ENCODE data around the gene TASP1.
"Not testable (repeated sequence)": the region's sequence is repeated elsewhere in the genome, so short reads cannot be mapped to it uniquely, and the experiment has no call there.

Gene TASP1

DNA sequence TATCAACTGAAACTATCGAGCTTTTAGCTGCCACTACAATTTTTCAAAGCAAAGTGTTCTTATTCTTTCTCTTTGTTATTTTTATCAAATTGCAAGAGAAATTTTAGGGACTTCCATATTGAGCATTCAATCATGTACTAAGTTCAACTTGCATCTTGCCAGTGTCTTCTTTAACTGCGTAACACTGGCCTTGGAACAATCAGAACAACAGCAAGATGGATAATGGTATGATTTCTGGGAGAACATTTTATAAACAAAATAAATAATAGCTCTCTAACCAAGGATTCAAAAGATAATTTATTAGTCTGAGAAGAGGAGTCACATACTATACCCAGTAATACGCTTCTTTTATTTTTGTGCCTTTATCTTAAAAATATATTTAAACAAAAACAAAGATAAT lies 249.6 kb downstream of the TASP1 start:
- DNase-seq: no peak

DNA sequence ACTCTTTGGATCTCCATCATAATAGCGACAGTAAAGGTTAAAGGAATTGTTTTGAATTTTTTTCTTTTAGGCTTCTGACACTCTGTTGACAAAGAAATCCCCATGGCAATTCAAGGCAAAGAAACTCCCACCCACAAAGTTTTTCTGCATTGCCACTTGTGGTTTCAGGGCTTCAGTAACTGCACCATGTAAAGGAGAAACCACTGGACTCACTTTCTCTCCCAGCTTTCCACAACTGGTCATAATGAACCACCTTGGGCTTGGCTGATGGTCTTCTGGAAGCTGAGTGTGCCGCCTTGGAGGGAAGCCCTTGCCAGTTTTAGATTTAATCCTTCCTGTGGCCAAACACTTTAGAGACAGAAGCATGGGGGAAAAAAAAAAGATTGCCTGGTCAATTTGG lies 254.6 kb downstream of the TASP1 start:
- no peak for DNase-seq

DNA sequence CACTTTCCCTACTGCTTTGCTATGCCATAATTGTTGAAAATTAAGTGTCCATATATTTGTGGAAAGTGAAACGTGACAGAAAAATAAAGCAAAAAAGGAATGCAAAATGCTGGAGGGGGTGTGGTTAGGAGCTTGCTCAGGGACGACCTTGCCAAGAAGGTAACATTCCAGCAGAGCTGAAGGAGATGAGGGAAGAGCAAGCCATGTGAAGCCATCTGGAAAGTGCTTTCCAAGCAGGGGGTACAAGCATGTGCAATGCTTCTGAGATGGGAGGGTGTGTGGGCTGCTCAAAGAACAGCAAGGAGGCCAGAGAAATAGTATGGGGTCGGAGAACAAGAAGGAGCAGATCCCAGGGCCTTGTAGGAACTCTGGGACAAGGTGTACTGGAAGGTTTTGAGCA lies 255.9 kb downstream of the TASP1 start:
- DNase-seq: no peak

DNA sequence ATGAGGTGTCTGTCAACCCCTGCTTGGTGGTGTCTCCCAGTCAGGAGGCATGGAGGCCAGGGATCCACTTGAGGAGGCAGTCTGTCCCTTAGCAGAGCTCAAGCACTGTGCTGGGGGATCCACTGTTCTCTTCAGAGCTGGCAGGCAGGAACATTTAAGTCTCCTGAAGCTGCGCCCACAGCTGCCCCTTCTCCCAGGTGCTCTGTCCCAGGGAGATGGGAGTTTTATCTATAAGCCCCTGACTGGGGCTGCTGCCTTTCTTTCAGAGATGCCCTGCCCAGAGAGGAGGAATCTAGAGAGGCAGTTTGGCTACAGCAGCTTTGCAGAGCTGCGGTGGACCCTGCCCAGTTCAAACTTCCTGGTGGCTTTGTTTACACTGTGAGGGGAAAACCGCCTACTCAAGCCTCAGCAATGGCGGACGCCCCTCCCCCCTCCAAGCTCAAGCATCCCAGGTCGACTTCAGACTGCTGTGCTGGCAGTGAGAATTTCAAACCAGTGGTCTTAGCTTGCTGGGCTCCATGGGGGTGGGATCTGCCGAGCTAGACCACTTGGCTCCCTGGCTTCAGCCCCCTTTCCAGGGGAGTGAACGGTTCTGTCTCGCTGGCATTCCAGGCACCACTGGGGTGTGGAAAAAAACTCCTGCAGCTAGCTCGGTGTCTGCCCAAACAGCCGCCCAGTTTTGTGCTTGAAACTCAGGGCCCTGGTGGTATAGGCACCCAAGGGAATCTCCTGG lies 258.1 kb downstream of the TASP1 start:
- not testable (repeated sequence) for DNase-seq

DNA sequence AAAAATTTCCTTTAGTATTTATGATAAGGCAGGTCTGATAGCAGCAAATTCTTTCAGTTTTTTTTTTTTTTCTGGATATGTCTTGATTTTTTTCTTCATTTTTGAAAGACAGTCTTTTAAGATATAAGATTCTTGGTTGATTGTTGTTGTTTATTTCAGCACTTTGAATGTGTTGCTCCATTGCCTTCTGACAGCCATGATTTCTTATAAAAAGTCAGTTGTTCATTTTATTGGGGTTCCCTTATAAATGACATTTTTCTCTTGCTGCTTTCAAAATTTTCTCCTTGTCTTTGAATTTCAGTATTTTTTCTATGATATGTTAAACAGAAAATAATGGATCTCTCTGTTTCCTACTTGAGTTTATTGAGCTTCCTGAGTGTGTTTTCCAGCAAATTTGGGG lies 265.3 kb downstream of the TASP1 start:
- DNase-seq: no peak

DNA sequence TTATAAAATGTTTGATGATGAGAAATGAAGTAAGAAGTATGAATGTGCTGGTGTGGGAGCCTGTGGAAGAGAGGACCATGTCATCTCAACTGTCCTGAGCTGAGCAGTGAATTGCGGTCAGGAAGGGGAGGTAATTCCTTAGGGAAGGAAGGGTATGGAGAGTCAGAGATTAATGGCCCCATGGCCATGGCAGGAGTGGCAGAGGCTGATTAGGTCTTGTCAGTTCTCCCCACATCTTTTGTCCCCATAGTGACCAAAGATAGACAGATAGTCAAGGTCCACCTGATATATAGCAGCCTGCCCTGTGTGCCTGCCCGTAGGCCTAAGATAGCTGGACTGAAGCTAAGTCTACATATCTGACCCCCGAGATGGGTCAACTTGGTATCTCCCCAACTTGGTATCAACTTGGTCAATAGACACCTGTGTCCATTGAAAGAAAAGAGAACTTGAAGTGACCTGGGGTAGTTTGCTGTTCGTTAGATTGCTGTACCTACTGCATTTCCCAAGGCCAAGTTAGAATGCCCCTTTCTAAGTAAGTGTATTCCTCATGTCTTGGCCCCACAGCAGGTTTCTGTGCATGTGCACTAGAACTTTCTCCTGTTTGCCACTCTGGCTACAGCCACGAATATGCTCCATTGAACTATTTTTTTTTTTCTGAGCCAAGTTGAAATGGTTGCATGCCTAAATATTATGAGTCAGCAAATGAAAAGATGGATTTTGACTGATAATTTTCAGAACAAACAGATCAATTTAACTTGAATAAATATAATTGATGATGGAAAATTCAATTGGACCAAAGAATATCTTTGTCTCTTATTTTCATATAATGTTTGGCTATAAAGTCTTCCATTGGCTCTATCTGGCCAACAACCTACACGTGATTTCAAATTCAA lies 274.2 kb downstream of the TASP1 start:
- no peak for DNase-seq

DNA sequence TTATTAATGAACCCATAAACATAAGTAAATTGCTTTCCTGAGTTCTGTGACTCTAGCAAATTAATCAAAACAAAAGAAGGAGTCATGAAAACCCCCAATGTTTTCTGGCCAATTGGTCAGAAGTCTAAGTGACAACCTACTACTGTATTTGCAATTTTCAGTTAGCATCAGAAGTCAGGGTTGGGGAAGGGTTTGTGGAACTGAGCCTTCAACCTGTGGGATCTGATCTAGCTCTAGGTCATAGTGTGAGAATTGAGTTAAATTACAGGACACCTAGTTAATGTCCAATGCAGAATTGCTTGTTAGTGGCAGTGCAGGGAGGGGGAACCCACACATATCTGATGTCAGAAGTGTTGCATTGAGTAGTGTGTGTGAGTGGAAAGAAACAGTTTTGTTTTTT lies 275.3 kb downstream of the TASP1 start:
- DNase-seq: no peak

DNA sequence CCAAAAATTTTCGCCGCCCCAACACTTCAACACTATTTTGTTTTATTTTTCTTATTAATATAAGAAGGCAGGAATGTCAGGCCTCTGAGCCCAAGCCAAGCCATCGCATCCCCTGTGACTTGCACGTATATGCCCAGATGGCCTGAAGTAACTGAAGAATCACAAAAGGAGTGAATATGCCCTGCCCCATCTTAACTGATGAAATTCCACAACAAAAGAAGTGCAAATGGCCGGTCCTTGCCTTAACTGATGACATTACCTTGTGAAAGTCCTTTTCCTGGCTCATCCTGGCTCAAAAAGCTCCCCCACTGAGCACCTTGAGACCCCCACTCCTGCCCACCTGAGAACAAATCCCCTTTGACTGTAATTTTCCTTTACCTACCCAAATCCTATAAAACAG lies 276.6 kb downstream of the TASP1 start:
- not testable (repeated sequence) for DNase-seq

DNA sequence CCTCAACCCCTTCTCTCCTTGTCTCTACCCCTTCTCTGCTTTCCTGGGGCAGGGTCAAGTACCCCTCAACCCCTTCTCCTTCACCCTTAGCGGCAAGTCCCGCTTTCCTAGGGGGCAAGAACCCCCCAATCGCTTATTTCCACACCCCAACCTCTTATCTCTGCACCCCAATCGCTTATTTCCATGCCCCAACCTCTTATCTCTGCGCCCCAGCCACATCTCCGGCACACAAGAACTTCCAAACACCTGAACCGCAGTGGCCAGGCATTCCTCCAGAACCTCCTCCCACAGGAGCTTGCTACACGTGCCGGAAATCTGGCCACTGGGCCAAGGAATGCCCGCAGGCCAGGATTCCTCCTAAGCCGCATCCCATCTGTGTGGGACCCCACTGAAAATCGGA lies 279.8 kb downstream of the TASP1 start:
- DNase-seq: not testable (repeated sequence)

DNA sequence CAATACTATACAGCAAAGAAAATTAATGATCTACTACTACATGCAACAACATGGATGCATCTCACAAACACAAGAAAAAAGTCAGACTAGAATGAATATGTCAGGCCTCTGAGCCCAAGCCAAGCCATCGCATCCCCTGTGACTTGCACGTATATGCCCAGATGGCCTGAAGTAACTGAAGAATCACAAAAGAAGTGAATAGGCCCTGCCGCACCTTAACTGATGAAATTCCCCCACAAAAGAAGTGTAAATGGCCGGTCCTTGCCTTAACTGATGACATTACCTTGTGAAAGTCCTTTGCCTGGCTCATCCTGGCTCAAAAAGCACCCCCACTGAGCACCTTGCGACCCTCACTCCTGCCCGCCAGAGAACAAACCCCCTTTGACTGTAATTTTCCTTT lies 280.9 kb downstream of the TASP1 start:
- not testable (repeated sequence) for DNase-seq

DNA sequence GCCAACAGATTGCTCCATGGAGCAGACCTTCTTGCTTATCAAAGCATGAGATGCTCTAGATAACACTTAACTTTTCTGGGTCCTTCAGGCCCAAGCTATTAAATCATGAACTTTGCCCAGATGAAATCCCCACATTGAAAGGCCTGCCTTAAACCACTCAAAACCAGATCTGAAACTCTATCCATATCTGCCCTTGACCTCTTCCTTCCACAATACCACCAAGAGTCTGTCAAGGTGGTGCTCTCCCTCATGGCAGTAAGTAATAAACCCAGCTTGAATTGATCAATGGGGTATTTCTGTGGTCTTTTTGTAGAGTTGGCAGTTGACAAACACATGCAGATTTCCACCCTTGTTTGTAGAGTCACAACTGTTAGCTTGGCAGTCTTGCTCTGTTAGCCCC lies 282.1 kb downstream of the TASP1 start:
- no peak for DNase-seq

DNA sequence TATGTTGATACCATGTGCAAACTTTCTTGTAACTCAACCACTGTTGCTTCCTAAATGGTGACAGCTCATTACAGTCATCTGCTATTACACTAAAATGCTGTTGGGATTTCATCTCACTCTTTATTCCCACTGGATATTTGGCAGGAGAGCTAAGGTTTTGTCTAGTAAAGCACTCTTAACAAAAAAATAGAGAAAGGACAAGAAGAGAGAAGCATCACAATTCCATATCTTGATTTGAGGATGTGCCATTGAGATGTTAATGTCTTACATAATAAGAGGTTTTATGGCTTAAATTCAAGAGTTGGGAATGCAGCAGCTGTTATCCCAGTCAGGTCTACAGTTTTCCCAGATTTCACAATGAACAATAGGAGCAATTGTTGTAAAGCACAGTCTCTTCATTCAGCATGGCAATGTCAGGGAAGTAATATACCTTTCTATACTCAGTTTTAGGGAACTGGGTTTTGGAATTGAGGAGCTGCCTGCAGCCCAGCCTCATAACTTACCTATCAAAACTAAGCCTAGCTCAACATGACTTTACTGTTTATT lies 282.7 kb downstream of the TASP1 start:
- DNase-seq: no peak

DNA sequence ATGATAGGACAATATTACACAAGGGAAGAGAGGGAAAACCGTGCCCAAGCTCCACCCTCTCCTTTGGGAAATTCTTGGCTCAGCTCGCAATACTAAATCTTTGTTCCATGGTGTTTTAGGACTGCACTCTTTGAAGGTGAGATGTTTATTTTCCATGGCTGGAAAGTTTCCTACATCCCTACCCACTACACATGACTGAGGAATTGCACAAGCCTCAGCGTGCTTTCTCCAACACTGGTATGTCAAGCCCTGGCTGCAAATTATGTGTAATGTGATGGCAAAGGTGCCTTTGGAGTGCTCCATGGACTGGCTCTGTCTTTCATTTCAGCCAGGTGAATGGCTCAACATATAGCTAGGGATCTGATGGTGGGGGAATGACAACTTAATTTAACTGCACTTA lies 283.3 kb downstream of the TASP1 start:
- no peak for DNase-seq

DNA sequence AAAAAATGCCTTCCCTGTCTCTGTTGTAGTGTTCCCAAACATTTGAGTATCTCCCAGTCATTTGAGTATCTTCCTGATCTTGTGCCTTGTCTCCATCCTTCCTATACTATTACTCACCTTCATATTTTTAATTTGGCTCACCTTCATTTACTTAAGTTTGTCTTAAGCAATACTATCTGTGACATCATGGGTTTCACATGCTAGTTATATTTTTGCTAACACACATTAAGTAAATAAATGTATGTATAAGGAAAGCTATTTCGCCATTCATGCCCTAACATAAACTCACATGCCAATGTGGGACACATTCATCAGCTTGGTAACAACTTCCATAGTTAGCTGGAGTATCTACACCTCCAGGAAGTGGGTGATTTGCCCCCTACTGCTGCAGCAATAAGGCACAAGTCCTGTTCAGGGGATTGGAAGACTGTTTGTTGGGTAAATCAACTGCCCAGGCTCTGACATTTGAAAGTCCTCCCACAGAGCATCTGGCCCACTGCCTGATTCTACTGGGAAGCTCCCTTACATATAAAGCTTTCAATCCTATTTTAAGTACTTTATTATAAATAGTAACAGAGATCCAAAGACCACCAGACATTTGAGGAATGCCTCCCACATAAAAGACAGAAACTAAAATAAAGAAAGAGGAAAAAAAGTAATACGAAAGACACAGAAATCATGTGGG lies 285.3 kb downstream of the TASP1 start:
- no peak for DNase-seq

DNA sequence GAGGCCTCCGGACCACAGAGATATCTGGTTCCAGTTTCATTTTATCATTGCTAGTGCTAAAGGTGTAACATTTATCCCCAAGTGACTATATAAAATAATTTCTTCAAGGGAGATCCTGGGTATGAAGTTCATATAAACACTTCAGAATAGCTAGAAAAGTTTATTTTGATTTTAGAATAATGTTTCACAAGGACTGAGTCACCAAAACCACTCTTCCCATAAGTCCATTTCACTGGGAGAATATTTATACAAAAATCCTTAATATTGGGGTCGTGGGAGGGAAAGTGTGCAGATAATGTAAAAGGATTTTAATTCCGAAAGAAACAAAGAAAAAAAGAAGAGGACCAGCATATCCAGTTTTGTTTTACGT lies 289.5 kb downstream of the TASP1 start:
- DNase-seq: no peak

DNA sequence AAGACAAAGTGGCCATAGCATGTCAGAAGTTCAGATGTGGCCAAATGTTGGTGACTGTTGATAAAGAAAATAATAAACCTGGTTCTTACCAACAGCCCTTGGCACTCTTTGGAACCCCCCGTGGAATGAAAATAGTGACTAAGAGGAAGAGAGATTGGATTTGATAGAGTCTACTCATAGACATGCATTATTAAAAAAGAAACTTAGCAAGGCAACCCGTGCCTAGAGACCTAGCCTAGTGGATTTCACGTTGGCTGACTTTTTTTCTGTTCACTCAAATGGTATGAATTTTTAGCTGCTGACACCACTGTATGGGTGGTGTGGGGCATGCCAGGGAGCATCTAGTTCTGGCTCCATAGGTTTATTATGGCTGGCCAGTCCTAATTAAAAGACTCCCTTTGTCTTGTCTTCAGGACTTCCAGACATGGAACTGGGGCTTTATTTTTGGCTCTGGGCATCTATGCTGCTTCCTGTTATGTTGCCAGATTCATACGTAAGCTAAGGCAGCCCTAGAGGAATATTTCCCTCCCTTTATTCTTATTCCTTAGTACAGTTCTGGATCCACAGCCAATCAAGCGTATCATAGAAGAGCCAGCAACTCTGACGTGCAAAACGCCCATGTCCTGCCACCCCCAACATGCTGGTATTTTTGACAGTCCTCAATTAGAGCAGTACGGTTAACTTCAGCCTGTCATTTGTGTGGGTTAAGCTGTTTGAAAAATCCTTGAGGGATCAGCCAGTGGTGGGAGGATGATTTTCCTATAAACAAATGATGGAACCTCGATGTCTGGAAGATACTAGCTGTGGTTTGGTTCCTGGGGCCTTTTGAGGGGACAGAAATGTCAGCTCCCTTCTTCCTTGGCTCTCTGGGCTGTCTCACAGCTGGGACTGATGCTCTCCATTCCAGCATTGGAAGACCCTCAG lies 290.2 kb downstream of the TASP1 start:
- no peak for DNase-seq

DNA sequence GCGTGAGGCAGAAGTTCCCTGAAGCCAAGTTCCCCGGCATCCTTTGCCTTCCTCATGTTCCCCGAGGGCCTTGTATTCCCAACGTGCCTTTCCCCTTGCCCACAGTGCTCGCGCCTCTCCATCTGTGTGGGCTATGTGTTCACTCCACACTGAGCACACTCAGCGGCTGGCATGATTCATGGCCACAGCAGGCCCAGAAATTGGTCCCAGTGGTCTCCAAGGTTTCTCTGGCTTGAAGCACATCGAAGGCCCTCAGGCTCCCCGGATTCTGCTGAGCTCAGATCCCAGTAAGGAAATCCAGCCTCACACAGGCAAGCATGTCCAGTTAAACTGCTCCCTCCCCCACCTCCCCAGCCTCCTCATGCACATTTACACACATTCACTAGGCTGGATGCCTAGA lies 294.1 kb downstream of the TASP1 start:
- no peak for DNase-seq

DNA sequence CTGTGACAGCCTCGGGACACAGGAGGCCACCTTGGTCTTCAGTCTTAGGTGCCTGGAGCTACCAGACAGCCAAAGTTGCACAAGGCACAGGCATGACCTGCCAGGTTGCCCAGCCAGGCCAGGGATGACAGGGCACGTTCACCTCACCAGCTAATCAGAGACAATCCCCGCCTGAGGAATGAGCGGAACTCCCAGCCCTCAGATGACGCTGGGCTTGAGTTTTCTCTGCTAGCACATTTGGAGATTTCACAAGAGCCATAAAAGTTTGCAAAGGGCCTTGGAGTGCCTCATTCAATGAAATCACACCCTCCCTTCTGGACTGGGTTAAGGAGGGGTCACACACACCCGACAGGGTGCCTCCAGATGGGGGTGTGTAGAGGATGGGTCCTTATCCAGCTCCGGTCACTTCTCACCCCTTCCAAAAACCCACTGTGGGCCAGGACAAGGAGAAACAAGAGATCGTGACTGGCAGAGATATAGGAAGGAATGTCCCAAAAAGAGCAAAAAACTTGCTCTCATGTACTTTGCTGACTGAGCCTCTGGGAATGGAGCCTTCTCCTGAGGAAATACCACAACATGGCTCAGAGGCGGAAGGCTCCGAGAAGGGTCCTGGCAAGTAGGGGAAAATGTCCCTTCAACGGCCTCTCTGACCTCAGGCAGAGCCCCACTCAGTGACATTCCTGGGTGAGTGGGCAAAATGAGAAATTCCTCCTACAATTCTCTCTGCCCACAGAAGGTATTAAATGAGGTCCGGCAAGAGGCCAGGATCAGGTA lies 296.1 kb downstream of the TASP1 start:
- no peak for DNase-seq

DNA sequence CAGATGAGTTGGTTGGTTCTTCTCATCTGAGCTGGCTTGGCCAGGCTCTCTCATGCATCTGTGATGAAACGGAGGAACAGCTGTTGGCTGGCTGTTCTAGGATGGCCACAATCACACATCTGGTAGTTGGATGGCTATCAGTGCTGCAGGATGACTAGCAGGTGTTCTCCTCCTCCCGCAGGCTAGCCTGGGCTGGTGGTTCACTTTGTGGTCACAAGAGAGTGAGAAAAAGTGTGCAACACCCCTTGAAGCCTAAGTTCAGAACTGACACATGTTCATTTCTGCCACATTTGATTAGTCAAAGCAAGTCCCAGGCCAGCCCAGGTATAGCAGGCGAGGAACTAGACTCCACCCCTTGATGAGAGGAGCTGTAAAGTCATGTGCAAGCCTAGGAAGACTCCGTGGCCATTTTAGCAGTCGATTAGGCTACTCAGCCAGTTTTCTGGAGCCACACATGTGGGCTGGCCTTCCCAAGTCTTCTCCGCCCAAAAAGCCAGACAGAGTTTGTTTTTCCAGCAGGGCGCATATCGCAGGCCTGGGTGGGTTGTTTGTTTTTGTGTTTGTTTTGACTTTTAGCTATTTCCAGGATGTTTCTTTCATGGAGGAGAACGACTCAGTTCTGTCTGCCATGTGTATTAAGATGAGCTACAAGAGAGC lies 296.9 kb downstream of the TASP1 start:
- no peak for DNase-seq

DNA sequence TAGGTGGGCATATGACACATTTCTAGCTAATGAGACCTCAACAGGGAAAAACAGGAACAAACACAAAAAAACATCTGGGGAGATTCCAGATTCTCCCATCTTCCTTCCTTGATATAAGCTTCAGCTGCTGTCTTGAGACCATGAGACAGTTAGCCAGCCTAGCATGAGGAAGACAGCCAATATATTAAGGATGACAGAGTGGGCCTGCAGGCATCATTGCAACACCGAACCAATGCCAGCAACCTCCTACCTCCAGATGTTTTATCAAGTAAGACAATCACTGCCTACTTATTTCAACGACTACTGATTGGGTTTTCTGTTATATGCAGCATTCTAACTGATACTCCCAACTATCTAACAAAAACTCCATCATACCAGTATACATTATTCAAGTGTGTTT lies 298.6 kb downstream of the TASP1 start:
- no peak for DNase-seq
